ENCODE data around the gene DNAL1. TPM values are rescaled to one million over a fixed set of nuclear protein-coding genes. Genes with fewer than 3 reads are reported as not detected.

Gene DNAL1
- total RNA-seq, 1 experiment from 2014 or later: 14.6 TPM

GRCh38 chr14:73619524-73619923, 25.3 kb upstream of the DNAL1 start:
- H3K9ac ChIP-seq (ENCODE audit: low read length): no peak overlapping the region
- H4K20me1 ChIP-seq (ENCODE audit: insufficient read depth): no peaks in the 10 kb centered on the region
- no peaks in the 10 kb centered on the region for H3K9me2 ChIP-seq (ENCODE audit: insufficient read depth)
- ChIA-PET POLR2A (no interaction called here), RAD21 (ENCODE audit: low non-redundant PET in 1 of 2, low total read pairs in 2 of 2, uncharacterized antibody in 2 of 2, unreplicated experiment in 2 of 2) (no interaction called here), CTCF (no interaction called here)
- H3K27me3 ChIP-seq (ENCODE audit: insufficient read depth, low read length): no peaks in the 10 kb centered on the region
- no peaks in the 10 kb centered on the region for H3K36me3 ChIP-seq (ENCODE audit: control insufficient read depth in 1 of 2, insufficient read depth in 2 of 2, low read length in 2 of 2)
- no peak for TF ChIP-seq ELF1 (IDR thresholded peaks at IDR 0.05; ENCODE audit: borderline replicate concordance, low read depth)
- TF ChIP-seq EZH2phosphoT487 (IDR thresholded peaks at IDR 0.05; ENCODE audit: borderline replicate concordance): no peak
- no peak for TF ChIP-seq CEBPB (IDR thresholded peaks at IDR 0.05; ENCODE audit: low read depth)
- no peak for TF ChIP-seq ZFX (IDR thresholded peaks at IDR 0.05)
- TF ChIP-seq ZNF274 (IDR thresholded peaks at IDR 0.05; ENCODE audit: low read depth, low read length): no peak
- no peak for TF ChIP-seq TCF7L2 (IDR thresholded peaks at IDR 0.05; ENCODE audit: borderline replicate concordance, extremely low read depth, insufficient read depth, insufficient read length)
- no peak for TF ChIP-seq POLR2AphosphoS5 (IDR thresholded peaks at IDR 0.05; ENCODE audit: low read depth, low read length)
- TF ChIP-seq ZBTB33 (IDR thresholded peaks at IDR 0.05; ENCODE audit: extremely low read depth, insufficient replicate concordance, low read length): no peak
- TF ChIP-seq EGR1 (IDR thresholded peaks at IDR 0.05; ENCODE audit: low read depth): no peak
- TF ChIP-seq YY1 (IDR thresholded peaks at IDR 0.05; ENCODE audit: extremely low read depth, insufficient replicate concordance, low read depth, low read length): no peak
- no peak for TF ChIP-seq FOSL1 (IDR thresholded peaks at IDR 0.05; ENCODE audit: low read depth)
- no peak overlapping the region for H2AFZ ChIP-seq (ENCODE audit: low read depth, low read length, poor library complexity, severe bottlenecking)
- H3K4me3 ChIP-seq (replicated peaks in 1 of 2; ENCODE audit: low read depth in 1 of 2, low read length in 2 of 2): no peak overlapping the region
- BruUV-seq (replicated peaks): no TSS peak
- no peak overlapping the region for H3K27ac ChIP-seq (ENCODE audit: low read depth, low read length)
- H3K4me2 ChIP-seq (ENCODE audit: low read length): no peak overlapping the region
- DNase-seq (ENCODE audit: low read depth, low spot score) (no peak), ATAC-seq (no peak)
- no peaks in the 10 kb centered on the region for H3K9me3 ChIP-seq (ENCODE audit: control insufficient read depth in 1 of 2, insufficient read depth in 1 of 2, low read depth in 1 of 2, low read length in 2 of 2)
- intact Hi-C loops (cut with micrococcal nuclease): no loop called here
- no peaks in the 10 kb centered on the region for H3K4me1 ChIP-seq (ENCODE audit: control insufficient read depth in 1 of 2, insufficient read depth in 2 of 2, low read length in 2 of 2)
- H3K79me2 ChIP-seq (ENCODE audit: insufficient read depth, low read length): no peaks in the 10 kb centered on the region
